ENCODE measurements around the gene CHST7.

CHST7 gene

DNA sequence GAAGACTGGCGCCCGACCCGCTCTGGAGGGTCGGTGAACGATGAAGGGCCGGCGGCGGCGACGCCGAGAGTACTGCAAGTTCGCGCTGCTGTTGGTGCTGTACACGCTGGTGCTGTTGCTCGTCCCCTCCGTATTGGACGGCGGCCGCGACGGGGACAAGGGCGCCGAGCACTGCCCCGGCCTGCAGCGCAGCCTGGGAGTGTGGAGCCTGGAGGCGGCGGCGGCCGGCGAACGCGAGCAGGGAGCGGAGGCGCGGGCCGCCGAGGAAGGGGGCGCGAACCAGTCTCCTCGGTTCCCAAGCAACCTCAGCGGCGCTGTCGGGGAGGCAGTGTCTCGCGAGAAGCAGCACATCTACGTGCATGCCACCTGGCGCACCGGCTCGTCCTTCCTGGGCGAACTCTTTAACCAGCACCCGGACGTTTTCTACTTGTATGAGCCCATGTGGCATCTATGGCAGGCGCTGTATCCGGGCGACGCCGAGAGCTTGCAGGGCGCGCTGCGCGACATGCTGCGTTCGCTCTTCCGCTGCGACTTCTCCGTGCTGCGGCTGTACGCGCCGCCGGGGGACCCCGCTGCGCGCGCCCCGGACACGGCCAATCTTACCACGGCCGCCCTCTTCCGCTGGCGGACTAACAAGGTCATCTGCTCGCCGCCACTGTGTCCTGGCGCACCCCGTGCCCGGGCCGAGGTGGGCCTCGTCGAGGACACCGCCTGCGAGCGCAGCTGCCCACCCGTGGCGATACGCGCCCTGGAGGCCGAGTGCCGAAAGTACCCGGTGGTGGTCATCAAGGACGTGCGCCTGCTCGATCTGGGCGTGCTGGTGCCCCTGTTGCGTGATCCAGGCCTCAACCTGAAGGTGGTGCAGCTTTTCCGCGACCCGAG lies 568 bp downstream of the CHST7 start:
- peak; percentile 1 for DNase-seq

GRCh38 chrX:46574774-46575381 lies 1.3 kb downstream of the CHST7 start:
- DNase-seq, result no peak

GRCh38 chrX:46575586-46575985 lies 2.0 kb downstream of the CHST7 start:
- no peak for DNase-seq

GRCh38 chrX:46575991-46576392 lies 2.4 kb downstream of the CHST7 start:
- DNase-seq, result peak; percentile 0

GRCh38 chrX:46576458-46576857 lies 2.9 kb downstream of the CHST7 start:
- no peak for DNase-seq

DNA sequence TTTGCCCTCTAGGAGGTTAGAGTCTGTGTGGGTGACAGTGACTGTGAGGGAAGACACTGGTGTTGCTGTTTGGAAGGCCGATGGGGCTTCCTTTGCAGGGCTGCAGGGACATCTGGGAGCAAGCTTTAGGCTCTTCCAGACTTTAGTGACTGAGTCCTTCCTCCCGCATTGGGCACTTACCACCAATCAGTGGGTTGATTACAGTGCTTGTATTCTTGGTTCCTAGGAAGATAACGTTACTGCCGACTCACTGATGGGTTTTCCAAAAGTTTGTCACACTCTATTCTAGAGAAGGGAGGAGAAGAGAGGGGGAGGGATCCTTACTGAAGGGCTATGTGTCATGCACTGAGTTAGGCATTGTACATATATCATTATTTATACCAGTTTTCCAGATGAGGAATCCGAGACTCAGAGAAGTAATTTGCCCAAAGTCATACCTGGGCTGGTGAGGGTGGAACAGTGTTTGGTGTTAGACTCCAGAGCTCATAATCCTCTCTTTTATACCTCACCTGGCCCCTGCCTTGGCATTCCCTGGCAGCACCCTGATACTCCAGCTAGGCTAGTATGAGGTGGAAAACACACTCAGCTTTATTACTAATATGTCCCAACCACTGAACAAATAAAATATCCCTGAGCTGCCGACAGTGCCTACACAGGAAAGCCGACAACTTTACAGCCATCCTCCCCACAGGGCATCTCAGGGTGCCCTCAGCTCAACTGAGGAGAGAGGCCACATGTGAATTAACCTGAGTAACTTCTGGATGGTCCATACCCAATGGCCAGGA lies 3.8 kb downstream of the CHST7 start:
- DNase-seq, result no peak

DNA sequence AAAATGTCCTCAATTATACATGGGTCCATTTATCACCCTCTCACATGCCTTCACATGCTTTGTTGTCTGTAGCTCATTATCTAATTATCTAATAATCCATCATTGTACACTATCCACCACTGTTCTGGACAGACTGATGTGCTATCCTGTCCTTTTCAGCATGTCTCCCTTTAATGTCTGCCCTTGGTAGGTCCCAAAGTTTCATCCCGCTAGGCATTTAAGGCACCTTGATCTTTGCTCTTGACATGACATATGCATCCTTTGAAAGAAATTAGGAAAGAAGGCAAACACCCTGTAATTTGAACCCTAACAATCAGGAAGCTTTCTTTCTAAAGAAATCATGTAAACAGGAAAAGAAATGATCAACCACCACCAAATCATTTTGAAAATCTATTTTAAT lies 5.7 kb downstream of the CHST7 start:
- DNase-seq, result no peak

- no peak for DNase-seq
These were observed 7.0 kb downstream of the CHST7 start for GRCh38 chrX:46580613-46581012.

- DNase-seq, result no peak
These were observed 8.8 kb downstream of the CHST7 start for GRCh38 chrX:46582325-46582724.

- DNase-seq, result no peak
These were observed 9.4 kb downstream of the CHST7 start for GRCh38 chrX:46582966-46583365.

- DNase-seq, result no peak
These were observed 11.2 kb downstream of the CHST7 start for GRCh38 chrX:46584736-46585135.

DNA sequence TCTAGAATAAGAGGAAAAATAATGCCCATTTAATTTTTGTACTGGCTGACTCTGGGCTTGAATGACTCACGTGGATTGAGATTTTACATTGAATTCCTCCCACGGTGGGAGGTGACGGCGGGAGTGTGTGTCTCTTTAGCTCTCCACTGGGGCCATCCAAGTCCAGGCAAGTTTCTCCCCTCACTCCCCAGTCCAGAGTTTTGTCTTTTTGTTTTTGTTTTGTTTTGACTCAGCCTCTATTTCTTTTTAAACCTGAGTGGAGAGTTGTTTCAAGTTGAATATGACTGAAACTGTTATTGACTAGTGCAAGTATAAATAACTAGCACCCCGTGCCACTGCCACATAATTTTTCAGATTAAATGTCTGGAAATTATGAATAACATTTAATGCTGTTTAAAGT lies 13.6 kb downstream of the CHST7 start:
- no peak for DNase-seq

GRCh38 chrX:46587753-46588171 lies 14.2 kb downstream of the CHST7 start:
- no peak for DNase-seq

DNA sequence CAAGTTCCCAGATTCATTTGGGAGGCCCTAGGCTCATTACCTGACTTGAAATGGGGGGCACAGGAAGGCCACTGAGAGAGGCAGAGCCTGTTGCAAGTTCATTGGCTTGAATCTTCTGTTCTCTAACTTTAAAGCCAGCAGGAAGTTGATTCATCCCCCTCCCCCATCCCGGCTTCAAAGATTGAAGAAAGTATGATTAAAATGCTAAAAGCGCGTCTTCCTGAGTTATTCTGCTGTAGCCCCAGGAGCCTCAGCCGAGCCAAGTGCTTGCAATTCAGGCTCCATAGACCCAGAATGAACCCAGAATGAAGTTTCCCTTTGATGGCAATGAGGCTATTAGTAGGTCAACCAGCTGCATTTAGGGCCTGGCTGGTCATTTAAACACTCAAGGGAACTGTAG lies 14.7 kb downstream of the CHST7 start:
- no peak for DNase-seq

- DNase-seq, result peak; percentile 1
These were observed 16.6 kb downstream of the CHST7 start for GRCh38 chrX:46589977-46590723.

- DNase-seq, result no peak
These were observed 21.5 kb downstream of the CHST7 start for GRCh38 chrX:46595084-46595483.

DNA sequence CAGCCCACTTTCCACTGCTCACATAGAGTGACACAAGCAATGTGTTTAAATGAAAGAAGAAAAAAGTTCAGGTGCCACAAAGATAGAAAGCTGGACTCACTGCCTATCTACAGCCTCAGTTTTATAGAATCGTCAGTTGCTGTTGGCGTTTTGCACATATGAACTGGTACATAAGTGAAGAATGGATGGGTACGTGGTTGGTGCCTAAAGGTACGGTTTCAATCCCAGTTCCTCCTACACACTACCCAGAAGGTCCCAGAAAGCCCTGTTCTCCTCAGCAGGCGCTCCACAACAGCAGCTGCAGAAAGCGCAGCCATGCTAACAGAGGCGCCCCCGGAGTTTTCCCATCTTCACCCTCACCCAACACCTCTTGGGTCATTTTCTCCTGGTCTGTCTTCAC lies 23.6 kb downstream of the CHST7 start:
- DNase-seq, result no peak

DNA sequence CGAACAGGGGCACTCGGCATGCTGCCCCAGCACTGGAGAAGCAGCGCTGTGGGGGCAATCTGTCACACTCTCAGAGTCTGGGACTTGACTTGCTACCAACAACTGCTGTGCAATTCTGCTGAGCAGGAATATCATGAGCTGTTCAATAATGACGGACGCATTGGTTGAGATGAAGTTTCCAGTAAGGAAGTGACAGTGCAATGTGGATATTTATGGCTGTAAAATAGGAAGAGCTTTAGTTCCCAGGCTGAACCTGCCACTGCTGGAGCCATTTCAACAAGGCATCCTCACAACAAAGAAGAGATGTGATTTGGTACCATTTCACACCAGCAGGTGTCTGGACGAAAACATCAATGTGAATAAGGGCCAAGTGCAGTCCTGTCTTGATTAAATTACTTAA lies 24.2 kb downstream of the CHST7 start:
- DNase-seq, result no peak

GRCh38 chrX:46599051-46599560 lies 25.5 kb downstream of the CHST7 start:
- no peak for DNase-seq

- no peak for DNase-seq
These were observed 27.7 kb downstream of the CHST7 start for GRCh38 chrX:46601283-46601682.

- DNase-seq, result no peak
These were observed 29.0 kb downstream of the CHST7 start for GRCh38 chrX:46602468-46603102.

DNA sequence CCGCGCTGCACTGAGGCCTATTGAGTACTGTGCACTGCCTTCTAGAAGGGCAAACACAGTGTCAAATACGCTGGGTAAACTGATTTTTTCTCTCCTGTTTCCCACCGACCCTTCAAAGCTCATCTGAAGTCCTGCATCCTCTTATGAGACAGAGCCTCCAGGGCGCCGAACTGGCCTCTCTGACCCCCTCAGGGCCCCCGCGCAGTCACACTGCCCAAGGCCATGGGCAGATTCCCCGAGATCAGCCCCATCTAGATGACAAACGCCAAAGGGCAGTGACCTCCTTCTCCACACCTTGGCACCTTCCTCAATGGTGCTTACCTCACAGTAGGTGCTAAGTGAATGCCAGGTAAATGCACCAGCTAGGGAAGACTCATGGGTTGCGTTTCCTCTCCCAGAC lies 34.4 kb downstream of the CHST7 start:
- no peak for DNase-seq

Data from DMS79 treated with DMSO at 0.1 percent for 48 hours (cell line).